Hepatocyte (in vitro differentiated cells): Measurements from ENCODE around the gene STT3B.

ENCODE experiments used
- EZH2phosphoT487 ChIP-seq: fragments of 200-600 bp; sonication (generic); IDR thresholded peaks from one replicate; pipeline ENCODE4 v1.6.1; 2018; ENCODE audit warnings: antibody characterized with exemption, mild to moderate bottlenecking, low read depth, moderate library complexity; ENCODE audit not compliant: unreplicated experiment, severe bottlenecking
- TF ChIP-seq, protein P1 (sequence below): fragments of 200-600 bp; sonication (generic); IDR thresholded peaks from 2 replicates; pipeline ENCODE4 v1.5.1; 2016; ENCODE audit warnings: antibody characterized with exemption, mild to moderate bottlenecking; ENCODE audit not compliant: poor library complexity

DNA sequence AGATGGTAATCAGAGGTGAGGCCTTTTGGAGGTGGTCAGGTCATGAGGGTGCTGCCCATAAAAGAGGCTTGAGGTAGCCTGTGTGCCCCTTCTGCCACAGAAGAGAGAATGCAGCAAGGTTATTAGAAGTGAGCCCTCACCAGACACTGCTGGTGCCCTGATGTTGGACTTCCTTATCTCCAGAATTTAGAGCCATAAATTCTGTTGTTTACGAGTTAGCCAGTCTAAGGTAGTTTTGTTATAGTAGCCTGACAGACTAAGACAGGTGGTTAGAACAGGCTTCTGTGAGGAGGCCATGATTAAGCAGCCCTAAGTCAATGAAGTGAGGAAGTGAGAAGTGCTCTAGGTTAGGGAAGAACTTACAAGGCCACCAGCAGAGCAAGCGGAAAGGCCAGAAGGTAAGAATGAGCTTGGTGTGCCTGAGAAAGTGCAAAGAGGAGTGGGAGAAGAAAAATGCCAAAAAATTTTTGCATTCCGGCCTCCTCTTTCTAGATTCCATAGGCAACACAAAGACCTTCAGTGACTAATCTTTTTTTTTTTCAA, 44.2 kb upstream of the STT3B start:
- TF ChIP-seq, protein P1, sequence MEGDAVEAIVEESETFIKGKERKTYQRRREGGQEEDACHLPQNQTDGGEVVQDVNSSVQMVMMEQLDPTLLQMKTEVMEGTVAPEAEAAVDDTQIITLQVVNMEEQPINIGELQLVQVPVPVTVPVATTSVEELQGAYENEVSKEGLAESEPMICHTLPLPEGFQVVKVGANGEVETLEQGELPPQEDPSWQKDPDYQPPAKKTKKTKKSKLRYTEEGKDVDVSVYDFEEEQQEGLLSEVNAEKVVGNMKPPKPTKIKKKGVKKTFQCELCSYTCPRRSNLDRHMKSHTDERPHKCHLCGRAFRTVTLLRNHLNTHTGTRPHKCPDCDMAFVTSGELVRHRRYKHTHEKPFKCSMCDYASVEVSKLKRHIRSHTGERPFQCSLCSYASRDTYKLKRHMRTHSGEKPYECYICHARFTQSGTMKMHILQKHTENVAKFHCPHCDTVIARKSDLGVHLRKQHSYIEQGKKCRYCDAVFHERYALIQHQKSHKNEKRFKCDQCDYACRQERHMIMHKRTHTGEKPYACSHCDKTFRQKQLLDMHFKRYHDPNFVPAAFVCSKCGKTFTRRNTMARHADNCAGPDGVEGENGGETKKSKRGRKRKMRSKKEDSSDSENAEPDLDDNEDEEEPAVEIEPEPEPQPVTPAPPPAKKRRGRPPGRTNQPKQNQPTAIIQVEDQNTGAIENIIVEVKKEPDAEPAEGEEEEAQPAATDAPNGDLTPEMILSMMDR, result no peak
- TF ChIP-seq EZH2phosphoT487, result no peak
